ENCODE measurements around the gene SMARCC1.

Gene SMARCC1

GRCh38 chr3:47692158-47692557 is 89.5 kb downstream of the SMARCC1 start:
- no peak for DNase-seq

- DNase-seq, result no peak
These were observed 93.2 kb downstream of the SMARCC1 start for GRCh38 chr3:47688488-47688887.

- DNase-seq, result no peak
These were observed 96.7 kb downstream of the SMARCC1 start for GRCh38 chr3:47685037-47685436.

GRCh38 chr3:47681016-47681415 is 100.7 kb downstream of the SMARCC1 start:
- no peak for DNase-seq

GRCh38 chr3:47678446-47679338 is 103.0 kb downstream of the SMARCC1 start:
- DNase-seq, result no peak

- DNase-seq, result no peak
These were observed 112.5 kb downstream of the SMARCC1 start for GRCh38 chr3:47669026-47669749.

- no peak for DNase-seq
These were observed 115.6 kb downstream of the SMARCC1 start for GRCh38 chr3:47666118-47666517.

- no peak for DNase-seq
These were observed 117.2 kb downstream of the SMARCC1 start for GRCh38 chr3:47664519-47664918.

GRCh38 chr3:47663630-47664240 is 118.0 kb downstream of the SMARCC1 start:
- no peak for DNase-seq

- no peak for DNase-seq
These were observed 120.5 kb downstream of the SMARCC1 start for GRCh38 chr3:47661121-47661752.

- no peak for DNase-seq
These were observed 123.2 kb downstream of the SMARCC1 start for GRCh38 chr3:47658444-47658843.

GRCh38 chr3:47652142-47652541 is 129.6 kb downstream of the SMARCC1 start:
- DNase-seq, result no peak

GRCh38 chr3:47650294-47650693 is 131.4 kb downstream of the SMARCC1 start:
- DNase-seq, result no peak

GRCh38 chr3:47647550-47647949 is 134.1 kb downstream of the SMARCC1 start:
- DNase-seq, result no peak

GRCh38 chr3:47646362-47646761 is 135.3 kb downstream of the SMARCC1 start:
- DNase-seq, result no peak

- no peak for DNase-seq
These were observed 136.1 kb downstream of the SMARCC1 start for GRCh38 chr3:47645551-47645950.

GRCh38 chr3:47643092-47643491 is 138.6 kb downstream of the SMARCC1 start:
- DNase-seq, result no peak

GRCh38 chr3:47641739-47642138 is 140.0 kb downstream of the SMARCC1 start:
- no peak for DNase-seq

GRCh38 chr3:47636921-47637320 is 144.8 kb downstream of the SMARCC1 start:
- DNase-seq, result no peak

GRCh38 chr3:47636225-47636624 is 145.5 kb downstream of the SMARCC1 start:
- DNase-seq, result no peak

GRCh38 chr3:47635536-47635935 is 146.2 kb downstream of the SMARCC1 start:
- DNase-seq, result no peak

GRCh38 chr3:47634996-47635395 is 146.7 kb downstream of the SMARCC1 start:
- no peak for DNase-seq

GRCh38 chr3:47630810-47631209 is 150.9 kb downstream of the SMARCC1 start:
- no peak for DNase-seq

Data from NCI-H2081 (cell line).